ENCODE measurements around the gene VPS13D.

GRCh38 chr1:12475947-12476346 is 246.1 kb downstream of the VPS13D start:
- TF ChIP-seq, protein P1, sequence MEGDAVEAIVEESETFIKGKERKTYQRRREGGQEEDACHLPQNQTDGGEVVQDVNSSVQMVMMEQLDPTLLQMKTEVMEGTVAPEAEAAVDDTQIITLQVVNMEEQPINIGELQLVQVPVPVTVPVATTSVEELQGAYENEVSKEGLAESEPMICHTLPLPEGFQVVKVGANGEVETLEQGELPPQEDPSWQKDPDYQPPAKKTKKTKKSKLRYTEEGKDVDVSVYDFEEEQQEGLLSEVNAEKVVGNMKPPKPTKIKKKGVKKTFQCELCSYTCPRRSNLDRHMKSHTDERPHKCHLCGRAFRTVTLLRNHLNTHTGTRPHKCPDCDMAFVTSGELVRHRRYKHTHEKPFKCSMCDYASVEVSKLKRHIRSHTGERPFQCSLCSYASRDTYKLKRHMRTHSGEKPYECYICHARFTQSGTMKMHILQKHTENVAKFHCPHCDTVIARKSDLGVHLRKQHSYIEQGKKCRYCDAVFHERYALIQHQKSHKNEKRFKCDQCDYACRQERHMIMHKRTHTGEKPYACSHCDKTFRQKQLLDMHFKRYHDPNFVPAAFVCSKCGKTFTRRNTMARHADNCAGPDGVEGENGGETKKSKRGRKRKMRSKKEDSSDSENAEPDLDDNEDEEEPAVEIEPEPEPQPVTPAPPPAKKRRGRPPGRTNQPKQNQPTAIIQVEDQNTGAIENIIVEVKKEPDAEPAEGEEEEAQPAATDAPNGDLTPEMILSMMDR (IDR thresholded peaks at IDR 0.05), result no peak
- no peak for TF ChIP-seq POLR2A (IDR thresholded peaks at IDR 0.05)

Data from Peyer's patch (tissue), 4 donors.